GM18870 (cell line): ENCODE results near the gene TTC27.
"Not testable (repeated sequence)": the region's sequence is repeated elsewhere in the genome, so short reads cannot be mapped to it uniquely, and the experiment has no call there.

Experiments used
- ATAC-seq: cut with Tn5 transposase; IDR thresholded peaks from one replicate; pipeline ENCODE4 v1.9.1; 2021; ENCODE audit warnings: moderate library complexity; ENCODE audit not compliant: unreplicated experiment

TTC27 gene

GRCh38 chr2:32718752-32719151 lies 90.9 kb downstream of the TTC27 start:
- no peak for ATAC-seq

GRCh38 chr2:32719430-32719829 lies 91.6 kb downstream of the TTC27 start:
- ATAC-seq = no peak

GRCh38 chr2:32719933-32720716 lies 92.3 kb downstream of the TTC27 start:
- ATAC-seq = no peak

GRCh38 chr2:32720771-32721170 lies 92.9 kb downstream of the TTC27 start:
- no peak for ATAC-seq

GRCh38 chr2:32721376-32721775 lies 93.5 kb downstream of the TTC27 start:
- ATAC-seq = no peak

GRCh38 chr2:32723467-32724079 lies 95.7 kb downstream of the TTC27 start:
- no peak for ATAC-seq

- ATAC-seq = not testable (repeated sequence)
Observed at GRCh38 chr2:32726678-32727077, 98.8 kb downstream of the TTC27 start.

- ATAC-seq = no peak
Observed at GRCh38 chr2:32727157-32727556, 99.3 kb downstream of the TTC27 start.

- not testable (repeated sequence) for ATAC-seq
Observed at GRCh38 chr2:32730958-32731357, 103.1 kb downstream of the TTC27 start.

- no peak for ATAC-seq
Observed at GRCh38 chr2:32732120-32732519, 104.3 kb downstream of the TTC27 start.

- ATAC-seq = no peak
Observed at GRCh38 chr2:32732912-32733472, 105.1 kb downstream of the TTC27 start.

GRCh38 chr2:32735348-32735747 lies 107.5 kb downstream of the TTC27 start:
- no peak for ATAC-seq

- ATAC-seq = no peak
Observed at GRCh38 chr2:32738939-32739338, 111.1 kb downstream of the TTC27 start.

- no peak for ATAC-seq
Observed at GRCh38 chr2:32739664-32740063, 111.8 kb downstream of the TTC27 start.

GRCh38 chr2:32741575-32741974 lies 113.7 kb downstream of the TTC27 start:
- ATAC-seq = no peak

- ATAC-seq = no peak
Observed at GRCh38 chr2:32742376-32742775, 114.5 kb downstream of the TTC27 start.

GRCh38 chr2:32743480-32744236 lies 115.8 kb downstream of the TTC27 start:
- peak; percentile 61 for ATAC-seq

- ATAC-seq = no peak
Observed at GRCh38 chr2:32745191-32745590, 117.3 kb downstream of the TTC27 start.

GRCh38 chr2:32745675-32746074 lies 117.8 kb downstream of the TTC27 start:
- ATAC-seq = no peak

- no peak for ATAC-seq
Observed at GRCh38 chr2:32746669-32747068, 118.8 kb downstream of the TTC27 start.

GRCh38 chr2:32748158-32748557 lies 120.3 kb downstream of the TTC27 start:
- no peak for ATAC-seq
